Fibroblast of lung (primary cell): Measurements from ENCODE around the gene STX4. TPM values are rescaled to one million over a fixed set of nuclear protein-coding genes. Genes with fewer than 3 reads are reported as not detected.

Experiments used
- DNase-seq, 2 donors: peaks; one replicate each; pipeline versions ENCODE4 v3.0.0 to v3.0.0-alpha.2; 2010; ENCODE audit warnings: low read depth in 2 of 2
- H2AFZ ChIP-seq: 2 replicates; pipeline ENCODE4 v1.5.1; 2012; ENCODE audit warnings: low read length, control low read depth, inconsistent platforms
- H3K27ac ChIP-seq: 2 replicates; pipeline ENCODE4 v1.5.1; 2011; ENCODE audit warnings: low read length, control low read depth; ENCODE audit not compliant: insufficient read depth
- H3K27me3 ChIP-seq: 2 replicates; pipeline ENCODE4 v1.5.1; 2011; ENCODE audit warnings: mild to moderate bottlenecking, low read length; ENCODE audit not compliant: control insufficient read depth, insufficient read depth
- H3K36me3 ChIP-seq: 2 replicates; pipeline ENCODE4 v1.5.1; 2011; ENCODE audit warnings: low read length; ENCODE audit not compliant: control insufficient read depth, insufficient read depth
- H3K4me1 ChIP-seq: 2 replicates; pipeline ENCODE4 v1.5.1; 2011; ENCODE audit warnings: low read length; ENCODE audit not compliant: control insufficient read depth, insufficient read depth; ENCODE audit errors: extremely low read depth
- H3K4me2 ChIP-seq: 2 replicates; pipeline ENCODE4 v1.5.1; 2011; ENCODE audit warnings: low read length, control low read depth; ENCODE audit not compliant: insufficient read depth; ENCODE audit errors: extremely low read depth
- H3K4me3 ChIP-seq, 4 experiments: fragments of 200-600 bp in 1 of 4; sonication (generic) in 1 of 4; replicated peaks in 1 of 4; 2 replicates each; pipeline ENCODE4 v1.5.1; 2011 to 2016; ENCODE audit warnings: low read length in 4 of 4, low read depth in 3 of 4, mild to moderate bottlenecking in 3 of 4, control low read depth in 2 of 4, inconsistent platforms in 1 of 4, mixed read lengths in 1 of 4; ENCODE audit not compliant: insufficient read depth in 1 of 4; ENCODE audit errors: control extremely low read depth in 1 of 4
- H3K79me2 ChIP-seq: 2 replicates; pipeline ENCODE4 v1.5.1; 2012; ENCODE audit warnings: mild to moderate bottlenecking, low read length, inconsistent platforms; ENCODE audit not compliant: control insufficient read depth, insufficient read depth
- H3K9ac ChIP-seq: 2 replicates; pipeline ENCODE4 v1.5.1; 2011; ENCODE audit warnings: mild to moderate bottlenecking, low read length, control low read depth; ENCODE audit not compliant: insufficient read depth
- H3K9me3 ChIP-seq: 2 replicates; pipeline ENCODE4 v1.5.1; 2012; ENCODE audit warnings: low read depth, low read length; ENCODE audit not compliant: control insufficient read depth, insufficient read depth
- H4K20me1 ChIP-seq: 2 replicates; pipeline ENCODE4 v1.5.1; 2011; ENCODE audit warnings: low read length; ENCODE audit not compliant: control insufficient read depth, insufficient read depth; ENCODE audit errors: extremely low read depth
- CTCF ChIP-seq, 2 donors: IDR thresholded peaks in 1 of 2; conservative IDR thresholded peaks in 1 of 2; 1 replicate in 1 of 2; 2 replicates in 1 of 2; pipeline ENCODE4 v1.5.1; 2011 to 2012; ENCODE audit warnings: low read length in 2 of 2, control low read depth in 1 of 2, inconsistent platforms in 1 of 2, low read depth in 1 of 2, mild to moderate bottlenecking in 1 of 2
- EZH2 ChIP-seq: IDR thresholded peaks from 2 replicates; pipeline ENCODE4 v1.5.1; 2012; ENCODE audit warnings: low read length, control low read depth, mild to moderate bottlenecking; ENCODE audit errors: missing control alignments
- polyA plus RNA-seq, 2 donors: library from polyadenylated mRNA; depleted of rRNA in 1 of 2; stranded (reverse) in 1 of 2; unstranded in 1 of 2; fragments of >200 nt; gene quantifications; 2 replicates each; pipeline ENCODE4 v1.2.1, GENCODE V29; 2011 to 2012; ENCODE audit warnings: missing spikeins in 1 of 2
- total RNA-seq: library from RNA; depleted of rRNA; stranded (reverse); fragments of >200 nt; gene quantifications from 2 replicates; pipeline ENCODE4 v1.2.1, GENCODE V29; 2014

The STX4 gene
- total and polyA plus RNA-seq, 2 donors (not counting 1 experiment from before 2014, with no cell fraction given): 37.5 to 42.8 TPM

- H2AFZ ChIP-seq: no peak overlapping the region
- H4K20me1 ChIP-seq: no peaks in the 10 kb centered on the region
- H3K4me1 ChIP-seq: no peaks in the 10 kb centered on the region
- H3K79me2 ChIP-seq: no peaks in the 10 kb centered on the region
- no peak overlapping the region for H3K9ac ChIP-seq
- no peaks in the 10 kb centered on the region for H3K27me3 ChIP-seq
- no peak for DNase-seq
- no peaks in the 10 kb centered on the region for H3K9me3 ChIP-seq
- no peak overlapping the region for H3K4me3 ChIP-seq
- TF ChIP-seq EZH2: no peak
- no peak for TF ChIP-seq CTCF (conservative IDR thresholded peaks at IDR 0.05 in 1 of 2, IDR thresholded peaks at IDR 0.05 in 1 of 2; ENCODE audit: low read depth in 1 of 2, low read length in 2 of 2)
- no peak overlapping the region for H3K27ac ChIP-seq
- no peak overlapping the region for H3K4me2 ChIP-seq
- H3K36me3 ChIP-seq: no peaks in the 10 kb centered on the region
These were observed 9.6 kb upstream of the STX4 start for GRCh38 chr16:31023627-31024226.

GRCh38 chr16:31025339-31025738 is 8.0 kb upstream of the STX4 start:
- H3K27me3 ChIP-seq: no peaks in the 10 kb centered on the region
- H3K4me3 ChIP-seq: no peak overlapping the region
- TF ChIP-seq CTCF (conservative IDR thresholded peaks at IDR 0.05 in 1 of 2, IDR thresholded peaks at IDR 0.05 in 1 of 2; ENCODE audit: low read depth in 1 of 2, low read length in 2 of 2): no peak
- no peak for TF ChIP-seq EZH2

GRCh38 chr16:31029272-31029671 is 4.1 kb upstream of the STX4 start:
- Histone ChIP-seq H3K27ac (no peak overlapping the region), H3K36me3 (no peaks in the 10 kb centered on the region), H3K79me2 (peaks cover 6% of the 10 kb centered on the region), H3K4me2 (no peak overlapping the region), H2AFZ (no peak overlapping the region), H3K4me1 (peaks cover under 1% of the 10 kb centered on the region), H3K9me3 (no peaks in the 10 kb centered on the region), H3K9ac (no peak overlapping the region), H4K20me1 (no peaks in the 10 kb centered on the region), H3K4me3 (no peak overlapping the region), H3K27me3 (no peaks in the 10 kb centered on the region)
- no peak for DNase-seq
- TF ChIP-seq EZH2 (no peak), CTCF (conservative IDR thresholded peaks at IDR 0.05 in 1 of 2, IDR thresholded peaks at IDR 0.05 in 1 of 2; ENCODE audit: low read depth in 1 of 2, low read length in 2 of 2) (no peak)

More at GRCh38 chr16:31025339-31025738, 8.0 kb upstream of the STX4 start:
- no peak overlapping the region for H3K9ac ChIP-seq
- H3K36me3 ChIP-seq: no peaks in the 10 kb centered on the region
- no peaks in the 10 kb centered on the region for H3K9me3 ChIP-seq
- no peak overlapping the region for H3K4me2 ChIP-seq
- no peaks in the 10 kb centered on the region for H3K79me2 ChIP-seq
- no peak overlapping the region for H2AFZ ChIP-seq
- no peak overlapping the region for H3K27ac ChIP-seq
- no peaks in the 10 kb centered on the region for H4K20me1 ChIP-seq
- DNase-seq: no peak
- H3K4me1 ChIP-seq: no peaks in the 10 kb centered on the region
